ENCODE data around the gene TBL2.

- TF ChIP-seq CTCF (IDR thresholded peaks at IDR 0.05) (no peak), EZH2 (IDR thresholded peaks at IDR 0.05; ENCODE audit: borderline replicate concordance, insufficient read depth, low read depth, low read length, poor library complexity, severe bottlenecking) (no peak)
Observed at GRCh38 chr7:73615886-73616285, 37.5 kb upstream of the TBL2 start.
